Umbilical cord (tissue), 2 donors: Measurements from ENCODE around the gene C2orf81. TPM values are rescaled to one million over a fixed set of nuclear protein-coding genes. Genes with fewer than 3 reads are reported as not detected.

Source experiments
- DNase-seq: peaks from one replicate; pipeline ENCODE4 v3.0.0-alpha.2; 2015; ENCODE audit warnings: low spot score
- total RNA-seq: library from RNA; depleted of rRNA; stranded (reverse); fragments of >200 nt; gene quantifications from one replicate; pipeline ENCODE4 v1.2.3, GENCODE V29; 2014; ENCODE audit warnings: low replicate concordance; ENCODE audit not compliant: insufficient read depth

Gene C2orf81
- total RNA-seq, 1 donor from 2014 or later, result 1.4 TPM

DNA sequence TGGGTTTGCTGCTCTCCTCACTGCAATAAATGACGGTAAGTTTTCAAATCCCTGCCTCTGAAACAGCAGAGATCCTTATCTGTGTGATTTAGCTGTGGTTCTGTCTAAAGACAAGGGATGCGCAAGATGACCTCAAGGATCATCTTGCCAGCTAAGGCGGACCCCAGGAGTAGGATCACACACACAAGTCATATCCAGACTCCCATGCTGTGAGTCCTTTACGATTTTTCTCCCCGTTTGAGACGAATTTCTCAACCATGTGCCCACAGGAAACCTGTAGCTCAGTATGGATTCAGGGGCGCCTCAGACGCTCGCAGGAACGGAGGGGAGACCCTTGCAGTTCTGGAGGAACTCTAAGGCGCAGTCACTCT, 30.2 kb downstream of the C2orf81 start:
- DNase-seq, result peak; percentile 30

DNA sequence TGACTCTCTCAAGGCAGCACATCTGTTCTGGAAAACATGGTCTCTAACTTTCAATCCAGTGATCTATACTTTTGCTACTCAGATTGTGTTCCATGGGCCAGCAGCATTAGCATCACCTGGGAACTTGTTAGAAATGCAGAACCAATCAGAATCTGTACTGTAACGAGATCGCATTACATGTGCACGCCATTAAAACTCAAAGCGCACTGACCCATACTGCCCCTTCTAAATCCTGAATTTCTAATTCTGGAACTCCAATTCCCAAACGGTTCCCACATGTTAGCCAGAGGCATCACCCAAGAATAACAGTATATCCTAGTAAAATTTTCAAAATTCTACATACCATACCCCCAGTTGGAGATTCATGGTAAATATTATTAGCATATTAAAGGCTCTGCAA, 30.8 kb downstream of the C2orf81 start:
- DNase-seq, result no peak

DNA sequence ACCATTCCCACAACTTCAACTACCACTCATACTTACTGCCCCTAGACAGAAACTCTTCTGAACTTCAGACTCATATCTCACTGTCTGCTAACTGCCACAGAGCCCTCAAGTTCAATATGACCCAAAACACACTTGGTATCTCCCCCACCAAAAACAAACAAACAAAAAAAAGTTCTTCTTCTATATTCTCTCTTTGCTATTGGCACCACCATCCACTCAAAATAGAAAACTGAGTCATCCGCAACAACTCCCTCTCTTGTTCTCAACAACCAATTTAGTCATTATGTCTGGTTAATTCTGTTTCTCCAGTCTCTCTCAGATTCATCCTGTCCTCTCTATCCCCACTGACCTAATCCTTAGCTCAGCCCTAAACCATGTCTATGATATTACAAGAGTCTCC, 34.1 kb downstream of the C2orf81 start:
- no peak for DNase-seq

DNA sequence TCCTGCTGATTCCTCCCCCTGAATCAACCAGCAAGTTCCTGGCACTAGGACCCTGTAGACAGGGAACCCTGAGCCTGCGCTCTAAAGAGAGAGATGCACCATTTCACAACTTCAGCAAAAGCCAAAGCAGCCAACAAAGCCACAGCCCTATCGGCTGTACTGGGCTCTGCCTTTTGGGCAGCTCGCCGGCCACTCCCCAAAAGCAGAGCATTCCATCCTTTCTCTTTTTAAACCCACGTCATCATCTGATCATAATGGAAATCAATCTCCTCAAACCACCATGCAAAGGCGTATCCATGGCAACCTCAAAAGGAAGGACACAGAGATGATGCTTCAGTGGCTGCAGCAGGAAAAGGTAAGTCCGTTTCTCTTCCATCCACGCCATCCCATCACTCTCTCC, 36.0 kb downstream of the C2orf81 start:
- DNase-seq, result no peak

DNA sequence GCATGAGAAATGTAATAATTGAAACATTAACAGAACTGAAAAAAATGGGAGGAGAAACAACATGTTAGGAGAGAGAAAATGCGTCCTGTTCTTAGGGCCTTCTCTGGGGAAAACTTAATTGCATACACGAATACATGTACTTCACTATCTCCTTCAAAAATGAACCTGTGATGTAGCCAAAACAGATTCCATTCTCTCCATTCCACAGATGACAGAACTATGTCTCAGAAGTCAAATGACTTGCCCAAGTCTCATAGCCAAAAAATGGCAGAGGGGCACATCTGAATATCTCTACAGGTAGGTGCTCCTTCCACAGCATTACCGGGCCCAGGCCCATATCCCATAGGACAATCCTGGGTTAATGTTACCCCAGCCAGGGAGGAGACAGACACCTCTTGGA, 37.4 kb downstream of the C2orf81 start:
- no peak for DNase-seq

DNA sequence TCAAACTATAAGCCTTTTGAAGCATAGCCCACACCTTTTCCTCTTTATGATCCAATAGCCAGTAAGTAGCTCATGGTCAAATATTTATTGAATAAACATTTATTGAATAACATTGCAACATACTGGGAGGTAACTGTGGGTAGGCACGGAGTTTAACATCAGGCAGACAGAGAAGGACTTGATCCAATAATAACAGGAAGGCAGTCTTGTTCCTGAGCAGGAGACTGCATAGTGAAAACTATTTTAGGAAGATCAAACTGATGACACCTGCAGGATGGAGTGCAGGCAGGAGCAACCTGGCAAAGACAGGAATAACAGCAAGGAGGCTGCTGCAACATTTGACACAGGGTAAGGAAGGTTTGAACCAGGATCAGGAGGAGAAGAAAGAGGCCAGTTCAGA, 38.2 kb downstream of the C2orf81 start:
- DNase-seq, result no peak

DNA sequence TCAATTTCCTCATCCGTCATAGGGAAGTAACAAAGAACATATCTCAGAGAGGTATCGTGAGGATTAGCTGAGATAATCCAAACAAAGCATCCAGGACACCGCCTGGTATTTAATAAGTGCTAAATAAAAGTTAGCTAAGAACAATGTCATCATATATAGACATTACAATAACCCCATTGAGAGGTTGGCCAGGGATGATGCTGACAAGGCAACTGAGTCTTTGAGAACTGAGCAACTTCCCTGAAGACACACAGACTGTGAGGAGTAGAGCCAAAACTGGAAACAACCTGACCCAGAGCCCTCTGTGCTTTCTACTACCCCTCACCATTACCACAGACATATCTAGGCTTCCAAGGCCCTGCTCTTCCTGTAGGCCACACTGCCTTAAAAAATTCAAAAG, 39.7 kb downstream of the C2orf81 start:
- no peak for DNase-seq

DNA sequence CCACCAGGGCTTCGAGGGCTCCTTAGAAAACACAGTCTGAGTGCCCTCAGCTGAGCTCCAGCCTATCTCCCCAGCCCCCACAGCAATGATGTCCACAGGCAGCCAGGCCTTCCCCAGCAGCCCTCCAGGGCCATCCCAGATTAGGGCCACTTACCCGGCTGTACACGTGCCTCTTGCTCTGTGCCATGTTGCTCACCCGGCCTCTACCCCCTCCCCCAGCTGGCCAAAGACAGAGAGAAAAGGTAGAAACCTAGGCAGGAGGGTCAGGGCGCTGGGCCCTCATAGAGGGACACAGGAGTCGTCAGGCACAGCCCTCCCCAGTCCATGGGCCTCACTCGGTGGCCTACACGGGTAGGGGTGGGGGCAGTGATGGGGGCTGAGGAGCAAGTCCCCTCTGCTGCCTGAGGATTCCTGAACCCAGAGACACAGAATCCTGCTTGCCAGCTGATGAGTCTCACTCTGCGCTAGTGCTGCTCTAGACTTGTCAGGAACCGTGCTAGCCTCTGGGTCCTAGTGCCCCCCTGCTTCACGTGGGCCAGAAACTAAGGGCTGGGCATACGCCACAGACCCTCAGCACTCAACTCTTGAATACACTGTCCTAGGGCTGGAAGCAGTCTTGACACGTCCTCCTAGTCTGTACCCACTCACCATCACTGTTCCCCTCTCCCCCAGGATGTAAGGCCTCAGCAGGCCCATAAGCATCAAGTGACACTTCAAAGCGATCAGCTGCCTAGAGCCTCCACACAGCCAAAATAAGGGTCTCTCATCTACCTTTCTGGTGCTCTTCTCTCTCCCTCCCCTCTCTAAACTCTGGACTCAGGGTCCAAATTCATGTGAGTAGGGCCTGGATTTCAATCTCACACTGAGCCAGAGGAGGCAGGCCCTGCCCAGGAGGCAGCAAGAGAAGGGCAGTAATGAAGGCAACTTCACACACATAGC, 41.3 kb downstream of the C2orf81 start, which contains the start of gene DCTN1:
TSS of gene DCTN1 (minus strand) at position 461 of the 939 bp plus-strand sequence. CDS start at position 187, 274 bp downstream.
- DNase-seq, result peak; percentile 73

DNA sequence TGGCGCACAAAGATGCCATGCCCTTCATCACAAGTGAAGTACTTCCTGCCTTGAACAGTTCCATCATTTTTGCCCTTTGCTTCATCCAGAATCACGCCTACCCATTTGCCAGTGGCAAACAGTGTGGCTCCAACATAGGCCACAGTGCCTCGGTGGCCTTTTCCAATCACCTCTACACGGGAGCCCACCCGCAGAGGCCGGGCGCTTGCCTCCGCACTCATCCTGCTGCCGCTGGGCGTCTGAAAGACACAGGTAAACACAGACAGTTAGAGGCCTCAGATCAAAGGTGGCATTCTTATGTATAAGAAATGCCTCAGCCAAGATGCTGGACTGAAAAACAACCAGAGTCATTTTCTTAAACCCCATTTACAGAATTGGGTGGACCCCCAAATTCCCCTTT, 43.4 kb downstream of the C2orf81 start:
- no peak for DNase-seq

DNA sequence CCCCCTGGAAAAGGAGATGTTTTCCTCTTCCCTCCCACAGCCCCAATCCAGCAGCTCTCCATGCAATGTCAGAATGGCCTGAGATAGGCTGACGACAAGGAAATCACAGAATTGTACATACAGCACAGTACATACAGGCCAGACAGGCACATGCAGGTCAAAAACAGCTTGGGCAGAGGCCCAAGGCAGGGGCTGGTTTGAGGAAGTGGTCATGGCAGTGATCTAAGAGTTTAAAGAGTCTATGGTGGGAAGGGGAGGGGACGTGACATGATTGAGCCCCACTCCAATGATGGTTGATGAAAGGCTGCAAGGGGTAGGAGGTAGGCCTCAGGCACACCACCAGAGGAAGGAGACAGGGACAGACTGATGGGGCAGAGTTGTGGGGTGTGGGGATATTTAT, 45.6 kb downstream of the C2orf81 start:
- no peak for DNase-seq

DNA sequence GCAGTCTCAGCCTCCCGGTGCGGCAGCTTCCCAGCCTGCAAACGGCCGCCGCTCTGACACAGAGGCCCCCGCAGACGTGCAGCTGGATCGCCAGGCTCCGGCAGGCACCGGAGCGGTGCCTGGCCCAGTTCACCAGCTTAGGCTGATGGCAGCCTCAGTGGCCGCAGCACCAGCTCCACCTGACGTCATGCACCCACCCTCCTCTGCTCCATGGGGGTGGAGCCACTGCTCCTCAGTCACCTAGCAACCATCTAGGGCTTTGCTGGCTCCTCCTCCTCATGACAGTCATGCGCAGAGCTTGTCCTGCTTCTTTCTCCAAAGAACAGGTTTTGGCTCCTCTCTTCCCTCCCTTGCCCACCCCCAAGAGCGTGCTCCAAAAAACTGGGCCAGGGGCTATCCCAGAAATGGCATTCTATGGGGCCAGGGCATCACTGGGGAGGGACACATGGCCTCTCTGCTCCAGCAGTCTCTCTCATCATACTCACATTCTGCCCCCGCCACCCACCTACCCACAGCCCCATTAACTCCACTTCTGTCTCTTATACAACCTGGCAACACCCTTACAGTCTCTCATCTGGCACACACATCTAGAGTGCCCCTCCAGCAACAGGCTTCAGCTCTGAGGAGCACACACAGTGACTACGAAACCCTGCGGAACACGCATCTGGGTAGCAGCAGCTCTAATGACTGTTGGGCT, 46.8 kb downstream of the C2orf81 start:
- DNase-seq, result peak; percentile 85

DNA sequence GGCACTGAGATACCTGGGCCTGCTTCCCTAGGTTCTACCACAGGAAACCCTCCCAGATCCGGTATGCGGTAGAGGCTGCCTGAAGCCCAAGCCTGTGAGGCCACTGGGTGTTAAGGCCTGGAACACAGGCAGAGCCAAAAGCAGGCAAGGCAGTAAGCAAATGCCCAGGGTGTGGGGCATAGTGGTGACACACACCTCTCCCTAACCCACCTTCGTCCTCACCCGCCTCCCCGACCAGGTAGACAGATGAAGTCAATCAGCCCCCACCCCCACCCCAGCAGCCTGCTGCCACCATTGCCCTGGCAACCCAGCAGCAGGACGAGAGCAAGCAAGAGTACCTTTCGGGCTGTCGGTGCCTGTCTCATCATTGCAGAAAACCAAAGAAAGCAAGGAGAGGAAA, 47.4 kb downstream of the C2orf81 start:
- no peak for DNase-seq

DNA sequence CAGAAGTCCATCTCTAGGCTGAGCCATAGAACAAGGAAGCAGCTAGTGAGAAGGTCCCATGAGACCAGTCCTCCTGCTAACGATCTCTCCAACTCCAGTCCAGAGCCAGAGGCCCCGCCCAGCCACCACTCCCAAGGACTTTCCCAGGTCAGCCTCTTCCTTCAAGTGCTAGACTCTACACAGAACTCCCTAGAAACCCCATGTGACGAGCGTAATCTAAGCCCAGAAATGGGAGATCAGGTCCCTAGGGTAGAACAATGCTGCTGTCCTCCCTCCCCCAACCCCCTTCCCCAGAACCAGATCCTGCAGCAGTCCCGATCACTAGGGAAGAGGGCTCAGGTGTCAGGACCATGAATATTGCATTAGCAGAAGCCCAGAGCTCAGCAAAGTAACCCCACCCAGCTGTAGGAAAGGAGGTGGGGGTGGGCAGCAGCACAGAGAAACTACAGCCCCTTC, 48.2 kb downstream of the C2orf81 start:
- no peak for DNase-seq

DNA sequence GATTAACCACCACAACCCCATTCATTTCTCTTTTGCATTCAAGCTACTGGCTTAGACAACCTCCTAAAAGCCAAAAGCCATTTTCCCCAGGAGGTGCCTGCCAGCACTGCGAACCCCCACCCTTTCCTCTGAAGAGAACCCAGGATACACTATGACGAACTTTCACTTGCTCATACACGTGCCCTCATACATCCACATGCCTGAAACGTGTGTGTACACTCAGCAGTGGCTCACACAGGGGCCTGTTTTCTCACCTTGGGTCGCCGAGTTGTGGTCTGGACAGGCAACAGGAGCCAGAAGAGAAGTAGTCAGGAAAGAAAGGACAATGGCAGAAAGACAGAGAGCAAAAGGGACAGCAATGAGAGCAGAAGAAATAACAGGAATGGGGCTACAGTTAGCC, 48.7 kb downstream of the C2orf81 start:
- no peak for DNase-seq

DNA sequence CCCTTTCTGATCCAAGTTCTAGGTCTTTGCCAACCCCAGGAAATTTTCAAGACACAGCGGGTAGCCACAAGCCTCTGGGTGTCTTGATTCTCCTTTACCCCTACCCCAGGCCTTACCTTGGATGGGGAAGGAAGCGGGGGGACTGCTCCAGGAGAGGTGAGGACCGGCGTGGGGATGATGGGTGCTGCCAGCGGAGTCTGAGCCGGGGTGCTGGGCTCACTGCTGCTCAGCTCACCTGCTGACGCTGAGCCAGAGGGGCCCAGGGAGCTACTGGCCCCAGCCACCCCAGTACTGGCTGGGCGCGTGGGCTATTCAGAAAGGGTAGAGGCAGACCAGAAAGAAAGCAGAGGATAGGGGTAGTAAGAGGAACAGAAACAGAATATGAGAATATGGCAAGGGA, 50.0 kb downstream of the C2orf81 start:
- no peak for DNase-seq

DNA sequence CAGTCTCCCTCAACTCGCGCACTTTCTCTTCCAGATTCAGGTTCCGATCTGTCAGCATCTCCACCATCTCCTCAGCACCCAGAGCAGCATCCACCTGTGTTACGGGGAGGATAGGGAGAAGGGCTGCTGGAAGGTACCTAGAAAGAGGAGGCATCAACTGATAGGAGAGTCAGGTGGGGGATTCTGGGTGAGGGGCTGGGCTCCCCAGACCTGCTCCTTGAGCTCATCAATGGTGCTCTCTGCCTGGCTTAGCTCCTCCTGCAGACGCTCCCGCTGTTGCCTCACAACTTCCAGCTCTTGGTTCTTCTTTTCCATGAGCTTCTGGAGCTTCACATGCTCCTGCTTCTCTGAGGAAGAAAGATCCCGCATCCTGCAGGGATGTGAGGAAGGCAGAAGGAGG, 51.4 kb downstream of the C2orf81 start:
- DNase-seq, result no peak

DNA sequence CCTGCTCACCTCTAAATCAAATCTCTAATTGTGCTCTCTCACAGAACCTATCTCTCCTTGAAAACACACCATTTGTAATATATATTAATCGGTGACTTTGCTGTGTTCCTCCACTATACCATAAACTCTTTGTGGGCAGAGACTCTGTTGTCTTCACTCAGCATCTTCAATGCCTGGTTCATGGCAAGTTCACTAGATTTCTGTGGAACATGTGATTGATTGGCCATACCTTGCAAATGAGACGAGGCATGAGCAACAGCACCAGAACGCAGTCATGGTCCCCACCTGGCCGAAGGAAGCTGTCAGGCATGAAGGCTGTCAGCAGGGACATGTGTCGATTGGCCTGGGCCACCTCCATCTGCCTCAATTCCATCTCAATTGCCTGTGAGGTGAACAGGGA, 52.9 kb downstream of the C2orf81 start:
- DNase-seq, result no peak

DNA sequence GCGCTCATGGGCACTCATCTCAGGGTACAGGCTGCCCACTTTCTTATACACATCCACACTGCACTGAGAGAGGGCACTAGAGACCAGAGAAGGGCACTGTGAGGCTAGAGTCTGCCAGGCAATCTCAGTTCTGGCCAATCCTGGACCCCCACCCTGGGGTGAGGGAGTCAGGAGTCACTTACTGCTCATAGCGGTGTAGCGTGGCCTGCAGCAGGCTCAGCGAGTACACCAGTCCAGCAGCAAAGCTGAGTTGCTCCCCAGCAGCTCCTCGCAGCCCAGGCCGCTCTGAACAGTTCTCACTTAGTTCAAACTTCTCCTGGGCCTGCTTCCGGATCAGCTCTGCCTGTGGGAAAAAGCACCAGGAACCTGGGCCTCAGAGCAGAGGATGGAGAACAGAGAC, 53.6 kb downstream of the C2orf81 start:
- no peak for DNase-seq

DNA sequence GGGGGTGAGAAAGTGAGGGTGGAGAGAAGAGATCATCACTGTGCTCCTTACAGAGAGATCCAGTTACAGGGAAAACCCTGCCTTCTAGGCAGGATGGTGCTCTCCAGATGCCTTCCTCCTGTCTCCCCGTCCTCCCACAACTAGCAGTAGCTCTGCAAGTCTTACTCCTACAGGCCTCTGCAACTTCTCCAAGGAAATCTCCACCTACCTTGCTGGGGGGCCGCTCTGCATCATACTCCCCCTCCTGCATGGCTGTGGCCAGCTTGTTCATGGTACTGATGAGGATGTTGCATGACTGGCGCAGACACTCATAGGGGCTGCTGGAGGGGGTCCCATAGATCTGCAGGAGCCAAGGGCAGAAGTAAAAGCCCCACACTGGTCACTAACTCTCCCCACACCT, 55.4 kb downstream of the C2orf81 start:
- DNase-seq, result no peak

DNA sequence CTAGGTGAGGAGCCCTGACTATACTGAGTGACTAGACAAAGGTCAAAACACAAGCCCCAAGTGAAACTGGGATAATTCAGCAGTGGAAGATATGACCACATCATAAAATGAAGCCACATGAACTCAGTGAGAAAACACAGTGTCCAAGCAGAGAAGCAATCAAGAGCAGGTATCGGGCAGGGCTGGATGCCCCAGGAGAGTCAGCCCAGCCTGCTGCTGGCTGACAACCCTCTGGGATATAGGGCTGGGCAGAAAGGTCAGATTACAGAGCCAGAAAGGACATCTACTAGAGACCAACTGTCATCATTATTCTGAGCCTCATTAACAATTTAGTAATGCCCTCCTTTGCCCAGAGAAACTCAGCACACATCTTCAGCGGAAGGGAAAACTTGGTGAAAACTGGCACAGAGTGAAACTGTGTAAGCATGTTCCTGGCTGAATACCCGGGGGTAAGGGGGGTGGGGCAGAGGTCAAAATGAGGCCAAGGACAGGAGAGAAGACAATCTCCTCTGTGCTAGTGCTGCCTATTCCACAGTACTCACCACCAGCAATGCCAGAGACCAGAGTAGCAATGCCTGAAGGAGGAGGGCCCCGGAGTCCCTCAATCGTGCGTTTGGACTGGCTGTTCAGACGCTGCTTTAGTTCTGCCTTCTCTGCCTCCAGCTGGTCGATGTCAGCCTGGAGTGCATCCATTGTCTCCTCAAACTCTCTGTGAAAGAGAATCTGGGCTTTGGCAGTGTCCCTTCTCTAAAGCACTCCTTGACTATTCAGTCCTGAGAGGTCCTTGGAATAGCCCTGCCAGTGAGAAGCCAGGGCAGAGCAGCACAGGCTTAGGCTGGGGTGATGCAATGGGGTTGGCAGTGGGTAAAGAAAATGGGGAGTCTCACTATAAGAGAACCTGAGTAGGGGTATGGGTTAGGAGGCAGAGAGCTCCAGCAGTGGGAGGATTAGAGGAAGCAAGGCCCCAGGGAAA, 56.6 kb downstream of the C2orf81 start:
- DNase-seq, result no peak
